PFSK-1 (cell line): ENCODE data around the gene HLA-E.

Source experiments
- FOXP2 ChIP-seq: optimal IDR thresholded peaks from 2 replicates; pipeline ENCODE3; 2011; ENCODE audit warnings: borderline replicate concordance, control low read depth, inconsistent platforms; ENCODE audit not compliant: insufficient read depth; ENCODE audit errors: extremely low read length, extremely low read depth
- POLR2AphosphoS5 ChIP-seq: IDR thresholded peaks from 2 replicates; pipeline ENCODE4 v1.6.1; 2012; ENCODE audit warnings: low read depth, mild to moderate bottlenecking, control low read depth, low read length, moderate library complexity
- SIN3A ChIP-seq: IDR thresholded peaks from 2 replicates; pipeline ENCODE4 v1.6.1; 2012; ENCODE audit warnings: mild to moderate bottlenecking, low read length, moderate library complexity, borderline replicate concordance; ENCODE audit not compliant: insufficient read depth
- TF ChIP-seq, protein P1 (sequence below), 2 experiments: IDR thresholded peaks; 2 replicates each; pipeline versions ENCODE4 v1.6.1 to v1.8.0; 2011 to 2012; ENCODE audit warnings: low read depth in 2 of 2, low read length in 2 of 2, control low read depth in 1 of 2, inconsistent platforms in 1 of 2, mild to moderate bottlenecking in 1 of 2, moderate library complexity in 1 of 2; ENCODE audit not compliant: insufficient read depth in 1 of 2

DNA sequence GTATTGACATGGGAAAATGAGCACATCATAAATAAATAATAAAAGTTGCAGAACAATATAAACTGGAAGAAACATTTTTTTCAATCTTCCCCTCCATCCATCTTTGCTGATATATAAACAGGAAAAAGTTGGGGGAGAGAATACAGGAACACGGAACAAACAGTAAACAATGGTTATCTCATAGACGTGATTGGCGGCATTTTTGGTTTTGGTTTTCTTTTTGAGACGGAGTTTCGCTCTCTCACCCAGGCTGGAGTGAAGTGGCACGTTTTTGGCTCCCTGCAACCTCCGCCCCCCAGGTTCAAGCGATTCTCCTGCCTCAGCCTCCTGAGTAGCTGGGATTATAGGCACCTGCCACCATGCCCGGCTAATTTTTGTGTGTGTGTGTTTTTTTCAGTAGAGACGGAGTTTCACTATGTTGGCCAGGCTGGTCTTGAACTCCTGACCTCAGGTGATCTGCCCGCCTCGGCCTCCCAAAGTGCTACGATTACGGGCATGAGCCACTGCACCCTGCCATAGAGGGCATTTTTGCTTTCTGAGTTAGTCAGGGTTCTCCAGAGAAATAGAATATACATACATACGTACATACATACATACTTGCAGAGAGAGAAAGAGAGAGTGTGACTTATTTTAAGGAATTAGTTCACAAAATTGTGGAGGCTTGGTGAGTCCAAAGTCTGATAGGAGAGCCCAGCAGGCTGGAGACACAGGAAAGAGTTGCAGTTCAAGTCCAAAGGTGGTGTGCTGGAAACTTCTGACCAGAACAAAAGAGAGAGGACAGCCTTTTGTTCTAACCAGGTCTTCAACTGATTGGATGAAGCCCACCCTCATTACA lies 44.4 kb downstream of the HLA-E start:
- TF ChIP-seq SIN3A (no peak), POLR2AphosphoS5 (no peak), FOXP2 (no peak)
- TF ChIP-seq, protein P1, sequence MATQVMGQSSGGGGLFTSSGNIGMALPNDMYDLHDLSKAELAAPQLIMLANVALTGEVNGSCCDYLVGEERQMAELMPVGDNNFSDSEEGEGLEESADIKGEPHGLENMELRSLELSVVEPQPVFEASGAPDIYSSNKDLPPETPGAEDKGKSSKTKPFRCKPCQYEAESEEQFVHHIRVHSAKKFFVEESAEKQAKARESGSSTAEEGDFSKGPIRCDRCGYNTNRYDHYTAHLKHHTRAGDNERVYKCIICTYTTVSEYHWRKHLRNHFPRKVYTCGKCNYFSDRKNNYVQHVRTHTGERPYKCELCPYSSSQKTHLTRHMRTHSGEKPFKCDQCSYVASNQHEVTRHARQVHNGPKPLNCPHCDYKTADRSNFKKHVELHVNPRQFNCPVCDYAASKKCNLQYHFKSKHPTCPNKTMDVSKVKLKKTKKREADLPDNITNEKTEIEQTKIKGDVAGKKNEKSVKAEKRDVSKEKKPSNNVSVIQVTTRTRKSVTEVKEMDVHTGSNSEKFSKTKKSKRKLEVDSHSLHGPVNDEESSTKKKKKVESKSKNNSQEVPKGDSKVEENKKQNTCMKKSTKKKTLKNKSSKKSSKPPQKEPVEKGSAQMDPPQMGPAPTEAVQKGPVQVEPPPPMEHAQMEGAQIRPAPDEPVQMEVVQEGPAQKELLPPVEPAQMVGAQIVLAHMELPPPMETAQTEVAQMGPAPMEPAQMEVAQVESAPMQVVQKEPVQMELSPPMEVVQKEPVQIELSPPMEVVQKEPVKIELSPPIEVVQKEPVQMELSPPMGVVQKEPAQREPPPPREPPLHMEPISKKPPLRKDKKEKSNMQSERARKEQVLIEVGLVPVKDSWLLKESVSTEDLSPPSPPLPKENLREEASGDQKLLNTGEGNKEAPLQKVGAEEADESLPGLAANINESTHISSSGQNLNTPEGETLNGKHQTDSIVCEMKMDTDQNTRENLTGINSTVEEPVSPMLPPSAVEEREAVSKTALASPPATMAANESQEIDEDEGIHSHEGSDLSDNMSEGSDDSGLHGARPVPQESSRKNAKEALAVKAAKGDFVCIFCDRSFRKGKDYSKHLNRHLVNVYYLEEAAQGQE (IDR thresholded peaks at IDR 0.05; ENCODE audit: insufficient read depth in 1 of 2, low read depth in 2 of 2, low read length in 2 of 2): no peak
